Cardiac fibroblast (primary cell): ENCODE results near the gene C10orf62.
A peak's percentile ranks its signal among the peaks of the same experiment; 100 is the strongest.

Experiments
- DNase-seq, 2 donors: peaks; one replicate each; pipeline versions ENCODE4 v3.0.0 to v3.0.0-alpha.2; 2010; ENCODE audit warnings: low read depth in 2 of 2
- H3K4me3 ChIP-seq, 2 donors: replicated peaks in 1 of 2; 1 replicate in 1 of 2; 2 replicates in 1 of 2; pipeline ENCODE4 v1.5.1; 2011; ENCODE audit warnings: low read depth in 2 of 2, low read length in 2 of 2, mild to moderate bottlenecking in 2 of 2, moderate library complexity in 1 of 2
- TF ChIP-seq, protein P1 (sequence below): IDR thresholded peaks from one replicate; pipeline ENCODE4 v1.5.1; 2011; ENCODE audit warnings: low read depth, mild to moderate bottlenecking, low read length, inconsistent platforms

C10orf62 gene

DNA sequence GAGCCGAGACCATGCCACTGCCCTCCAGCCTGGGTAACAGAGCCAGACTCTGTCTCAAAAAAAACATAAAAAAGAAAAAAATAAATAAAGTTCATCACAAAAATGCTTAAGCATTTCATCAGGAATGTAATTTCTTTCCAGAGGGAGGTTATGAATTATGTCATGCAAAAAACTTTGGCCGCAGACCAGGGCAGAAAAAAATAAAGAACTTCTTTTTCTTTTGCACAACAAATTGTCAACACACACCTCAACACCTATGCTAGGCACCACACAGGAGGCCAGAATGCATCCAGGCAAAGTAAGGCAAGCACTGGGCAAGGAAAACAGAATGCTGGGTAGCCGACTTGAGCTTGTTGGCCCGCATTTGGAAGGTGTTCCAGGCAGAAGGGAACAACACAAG lies 3.9 kb downstream of the C10orf62 start:
- TF ChIP-seq, protein P1, sequence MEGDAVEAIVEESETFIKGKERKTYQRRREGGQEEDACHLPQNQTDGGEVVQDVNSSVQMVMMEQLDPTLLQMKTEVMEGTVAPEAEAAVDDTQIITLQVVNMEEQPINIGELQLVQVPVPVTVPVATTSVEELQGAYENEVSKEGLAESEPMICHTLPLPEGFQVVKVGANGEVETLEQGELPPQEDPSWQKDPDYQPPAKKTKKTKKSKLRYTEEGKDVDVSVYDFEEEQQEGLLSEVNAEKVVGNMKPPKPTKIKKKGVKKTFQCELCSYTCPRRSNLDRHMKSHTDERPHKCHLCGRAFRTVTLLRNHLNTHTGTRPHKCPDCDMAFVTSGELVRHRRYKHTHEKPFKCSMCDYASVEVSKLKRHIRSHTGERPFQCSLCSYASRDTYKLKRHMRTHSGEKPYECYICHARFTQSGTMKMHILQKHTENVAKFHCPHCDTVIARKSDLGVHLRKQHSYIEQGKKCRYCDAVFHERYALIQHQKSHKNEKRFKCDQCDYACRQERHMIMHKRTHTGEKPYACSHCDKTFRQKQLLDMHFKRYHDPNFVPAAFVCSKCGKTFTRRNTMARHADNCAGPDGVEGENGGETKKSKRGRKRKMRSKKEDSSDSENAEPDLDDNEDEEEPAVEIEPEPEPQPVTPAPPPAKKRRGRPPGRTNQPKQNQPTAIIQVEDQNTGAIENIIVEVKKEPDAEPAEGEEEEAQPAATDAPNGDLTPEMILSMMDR: no peak
- DNase-seq: peak; percentile 61
- no peak overlapping the region for H3K4me3 ChIP-seq

DNA sequence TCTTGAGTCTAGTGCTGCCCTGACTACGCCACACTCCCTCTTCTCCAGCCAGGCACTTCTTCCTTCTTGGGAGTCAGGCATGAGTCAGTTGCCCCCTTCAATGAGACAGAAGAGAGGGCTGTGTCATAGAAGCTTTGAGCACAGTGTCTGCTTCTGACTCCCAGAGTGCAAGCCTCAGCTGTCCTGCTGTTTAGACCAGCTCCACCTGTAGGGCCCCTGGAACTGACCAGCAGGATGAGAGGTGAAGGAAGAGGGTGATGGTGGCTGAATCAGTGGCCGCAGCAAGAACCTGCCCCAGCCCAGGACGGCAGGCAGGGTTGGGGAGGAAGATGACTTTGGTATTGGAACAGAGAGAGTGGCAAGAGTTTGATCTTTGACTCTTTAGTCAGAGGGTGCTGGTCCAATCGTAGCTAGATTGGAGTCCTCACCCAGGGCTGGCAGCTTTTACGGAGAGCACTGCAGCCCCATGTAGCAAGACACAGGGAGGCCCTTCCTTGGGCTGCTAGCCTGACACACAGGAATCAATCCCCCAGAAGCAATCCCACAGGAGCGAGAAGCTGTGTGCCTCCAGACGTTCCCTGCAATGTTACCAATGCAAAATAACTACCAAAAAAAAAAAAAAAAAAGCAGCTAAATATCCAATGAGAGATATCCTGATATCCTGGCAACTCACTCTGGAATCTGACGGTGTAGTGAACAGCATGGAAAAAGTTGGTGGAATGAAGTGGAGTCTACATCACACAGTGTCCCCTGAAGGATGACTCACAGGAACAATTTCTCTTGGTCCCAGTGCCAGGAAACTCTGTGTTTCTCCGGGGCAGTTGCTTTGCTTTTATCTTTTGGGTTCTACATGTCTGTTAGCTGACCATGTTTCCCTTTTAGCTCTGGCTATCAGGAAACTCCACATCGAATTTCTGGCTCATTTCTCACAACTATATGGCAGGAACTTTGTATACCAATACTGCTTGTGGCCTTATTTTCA lies 6.9 kb downstream of the C10orf62 start:
- TF ChIP-seq, protein P1: peak; percentile 14
- no peak overlapping the region for H3K4me3 ChIP-seq
- DNase-seq: peak; percentile 87 to 93

DNA sequence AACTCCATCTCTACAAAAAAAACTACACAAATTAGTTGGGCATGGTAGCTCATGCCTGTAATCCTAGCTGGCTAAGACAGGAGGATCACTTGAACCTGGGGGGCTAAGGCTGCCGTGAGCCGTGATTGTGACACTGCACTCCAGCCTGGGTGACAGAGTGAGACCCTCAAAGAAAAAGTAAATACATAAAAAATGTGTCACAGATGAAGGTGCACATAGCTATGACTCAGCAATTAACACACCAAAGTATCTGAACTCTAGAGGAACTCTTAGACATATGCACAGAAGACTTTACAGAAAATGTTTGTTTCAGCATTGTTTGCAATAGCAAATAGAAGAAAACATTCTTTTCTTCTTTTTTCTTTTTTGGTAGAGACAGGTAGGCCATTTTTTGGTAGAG lies 8.3 kb downstream of the C10orf62 start:
- TF ChIP-seq, protein P1: no peak
- no peak overlapping the region for H3K4me3 ChIP-seq
- DNase-seq: no peak

DNA sequence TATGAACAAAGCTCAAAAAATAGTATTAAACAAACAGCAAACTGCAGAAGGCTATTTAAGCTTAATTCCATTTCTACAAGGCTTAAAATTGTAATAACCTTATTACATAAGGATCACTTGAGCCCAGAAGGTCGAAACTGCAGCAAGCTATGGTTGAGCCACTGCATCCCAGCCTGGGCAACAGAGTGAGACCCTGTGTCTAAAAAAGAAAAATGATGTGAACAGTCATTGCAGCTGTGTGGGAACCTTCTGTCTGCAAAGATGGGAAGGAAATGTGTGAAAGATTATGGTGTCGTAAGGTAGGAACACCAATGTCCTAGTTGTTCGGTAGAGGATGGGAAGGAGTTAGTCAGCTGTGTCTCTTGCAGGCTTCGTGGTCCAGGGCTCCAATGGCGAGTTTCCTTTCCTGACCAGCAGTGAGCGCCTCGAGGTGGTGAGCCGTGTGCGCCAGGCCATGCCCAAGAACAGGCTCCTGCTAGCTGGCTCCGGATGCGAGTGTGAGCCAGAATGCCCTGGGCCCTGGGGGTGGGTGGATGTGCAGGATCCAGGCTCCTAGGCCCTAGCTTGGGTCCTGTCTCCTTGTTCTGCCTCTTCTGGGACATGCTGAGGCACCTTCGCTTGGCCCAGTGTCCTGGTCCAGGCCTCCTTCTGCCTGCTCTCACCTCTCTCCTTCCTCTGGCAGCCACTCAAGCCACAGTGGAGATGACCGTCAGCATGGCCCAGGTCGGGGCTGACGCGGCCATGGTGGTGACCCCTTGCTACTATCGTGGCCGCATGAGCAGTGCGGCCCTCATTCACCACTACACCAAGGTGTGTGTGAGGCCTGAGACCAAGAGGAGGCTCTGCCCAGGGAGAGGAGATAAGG lies 9.1 kb downstream of the C10orf62 start:
- TF ChIP-seq, protein P1: no peak

DNA sequence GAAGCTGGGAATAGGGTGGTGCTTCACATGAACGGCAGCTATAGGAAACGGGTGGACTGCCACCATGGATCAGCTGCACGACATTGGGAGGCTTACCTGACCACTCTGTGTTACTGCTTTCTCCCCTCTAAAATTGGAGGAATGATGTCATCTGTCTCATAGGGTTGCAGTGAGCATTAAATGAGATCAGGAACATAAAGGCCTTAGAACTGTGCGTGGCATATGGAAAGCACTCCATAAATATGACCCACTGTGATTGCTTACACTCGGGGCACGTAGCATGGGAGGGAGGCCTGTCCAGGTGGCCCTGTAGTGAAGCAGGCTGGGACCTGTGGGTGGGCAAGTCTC lies 9.7 kb downstream of the C10orf62 start:
- no peak for DNase-seq
- TF ChIP-seq, protein P1: no peak
- H3K4me3 ChIP-seq: no peak overlapping the region

More for the DNA sequence above, 9.1 kb downstream of the C10orf62 start:
- no peak for DNase-seq
- no peak overlapping the region for H3K4me3 ChIP-seq

DNA sequence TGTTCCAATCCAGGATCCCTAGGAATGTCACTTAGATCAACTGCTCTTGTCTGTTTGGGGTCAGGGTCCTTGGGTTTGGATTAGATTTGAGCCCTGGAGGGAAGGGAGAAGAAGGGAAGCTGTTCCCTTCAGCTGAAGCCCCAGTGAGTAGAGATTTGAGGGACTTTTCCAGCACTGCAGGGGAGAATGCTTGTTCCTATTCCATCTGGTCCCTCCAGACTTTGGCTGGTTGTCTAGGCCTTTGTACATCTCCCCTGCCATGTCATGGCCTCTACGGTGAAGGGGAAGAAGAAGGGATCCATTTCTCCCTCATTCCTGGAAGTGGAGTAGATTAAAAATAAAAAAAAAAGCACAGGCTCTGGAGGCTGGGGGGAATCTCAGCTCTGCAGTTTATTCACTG lies 11.1 kb downstream of the C10orf62 start:
- TF ChIP-seq, protein P1: no peak
- DNase-seq: no peak
- H3K4me3 ChIP-seq: no peak overlapping the region
